Heart left ventricle (tissue), 13 donors: Measurements from ENCODE around the gene PRKN.

ENCODE experiments used
- POLR2A ChIP-seq, 2 donors: fragments of 450-650 bp; IDR thresholded peaks; one replicate each; pipeline ENCODE4 v1.6.1; 2017; ENCODE audit warnings: antibody characterized with exemption in 2 of 2, mild to moderate bottlenecking in 2 of 2, moderate library complexity in 2 of 2
- TF ChIP-seq, protein P1 (sequence below), 12 donors: fragments of 200-600 bp; sonication (generic) in 4 of 12; IDR thresholded peaks; one replicate each; pipeline versions ENCODE4 v1.5.0 to v1.8.0; 2018 to 2022; ENCODE audit warnings: antibody characterized with exemption in 12 of 12, mild to moderate bottlenecking in 5 of 12
- donor health status: ischemic (EF 13 %, LVEDD 7.1; RV severe dilation, severe dysfunction).
- donor health status: DM: no; HTN: yes; CAD: no.
- donor health status: DM: no; HTN: no; CAD: no.
- donor health status: ischemic (EF 25% LVEDD 6.9; RV normal size, moderate dysfunction).
- donor health status: ischemic (EF 25% LVEDD 5.7; RV mildly dilated, moderate dysfunction).
- donor health status: ischemic (EF 35%, LVEDD 5.7; RV mildly dilated, moderate dysfunction).
- donor health status: nonischemic (EF 11% LVEDD 7.7; RV severe dilation, severe dysfunction).
- donor health status: DM: yes; HTN: yes; CAD: no.
- donor health status: PGD.
- donor health status: ischemic (EF 29% LVEDD 5.4; RV normal size, mild dysfunction).
- donor health status: nonischemic (EF 23%, LVEDD 6.1; RV moderate dilation, normal function).

- TF ChIP-seq, protein P1, sequence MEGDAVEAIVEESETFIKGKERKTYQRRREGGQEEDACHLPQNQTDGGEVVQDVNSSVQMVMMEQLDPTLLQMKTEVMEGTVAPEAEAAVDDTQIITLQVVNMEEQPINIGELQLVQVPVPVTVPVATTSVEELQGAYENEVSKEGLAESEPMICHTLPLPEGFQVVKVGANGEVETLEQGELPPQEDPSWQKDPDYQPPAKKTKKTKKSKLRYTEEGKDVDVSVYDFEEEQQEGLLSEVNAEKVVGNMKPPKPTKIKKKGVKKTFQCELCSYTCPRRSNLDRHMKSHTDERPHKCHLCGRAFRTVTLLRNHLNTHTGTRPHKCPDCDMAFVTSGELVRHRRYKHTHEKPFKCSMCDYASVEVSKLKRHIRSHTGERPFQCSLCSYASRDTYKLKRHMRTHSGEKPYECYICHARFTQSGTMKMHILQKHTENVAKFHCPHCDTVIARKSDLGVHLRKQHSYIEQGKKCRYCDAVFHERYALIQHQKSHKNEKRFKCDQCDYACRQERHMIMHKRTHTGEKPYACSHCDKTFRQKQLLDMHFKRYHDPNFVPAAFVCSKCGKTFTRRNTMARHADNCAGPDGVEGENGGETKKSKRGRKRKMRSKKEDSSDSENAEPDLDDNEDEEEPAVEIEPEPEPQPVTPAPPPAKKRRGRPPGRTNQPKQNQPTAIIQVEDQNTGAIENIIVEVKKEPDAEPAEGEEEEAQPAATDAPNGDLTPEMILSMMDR (IDR thresholded peaks at IDR 0.05), result no peak
- TF ChIP-seq POLR2A (IDR thresholded peaks at IDR 0.05), result no peak
These were observed 837.3 kb downstream of the PRKN start for GRCh38 chr6:161890133-161890831.
